ENCODE results near the gene ZNF253.
"Not testable (repeated sequence)": the region's sequence is repeated elsewhere in the genome, so short reads cannot be mapped to it uniquely, and the experiment has no call there.

The ZNF253 gene

GRCh38 chr19:19865750-19866610 lies at the start of gene ZNF253:
TSS of gene ZNF253 (plus strand) at chr19:19865882. CDS start at chr19:19865997, 115 bp downstream.
- Histone ChIP-seq H3K4me3 (ENCODE audit: low read depth, low read length) (peak within 1 kb of the TSS; percentile 84; the same call in 1 of the 2 replicates), H3K4me1 (ENCODE audit: control insufficient read depth, insufficient read depth, low read length) (no peaks in the 10 kb centered on the region), H3K36me3 (ENCODE audit: control insufficient read depth, insufficient read depth, low read length) (no peaks in the 10 kb centered on the region; the same call in 1 of the 2 replicates), H3K9me3 (ENCODE audit: control insufficient read depth, insufficient read depth, low read depth, low read length) (peaks cover 6% of the 10 kb centered on the region; the same call in 1 of the 2 replicates), H3K27me3 (ENCODE audit: control insufficient read depth, insufficient read depth, low read length) (no peaks in the 10 kb centered on the region), H3K27ac (ENCODE audit: low read depth, low read length) (peak within 1 kb of the TSS; percentile 92; the same call in 1 of the 2 replicates), H3K9ac (ENCODE audit: low read length) (peak within 1 kb of the TSS; percentile 37)

GRCh38 chr19:19816679-19817078 lies 49.0 kb upstream of the ZNF253 start:
- no peaks in the 10 kb centered on the region for H3K27me3 ChIP-seq (ENCODE audit: control insufficient read depth, insufficient read depth, low read length)
- H3K4me3 ChIP-seq (ENCODE audit: low read depth, low read length): no peak overlapping the region
- no peaks in the 10 kb centered on the region for H3K4me1 ChIP-seq (ENCODE audit: control insufficient read depth, insufficient read depth, low read length)
- 0 out of 2 replicates have a peak, but pooled peaks cover 3% of the 10 kb centered on the region for H3K9me3 ChIP-seq (ENCODE audit: control insufficient read depth, insufficient read depth, low read depth, low read length)
- H3K9ac ChIP-seq (ENCODE audit: low read length): no peak overlapping the region
- no peak overlapping the region for H3K27ac ChIP-seq (ENCODE audit: low read depth, low read length)
- no peaks in the 10 kb centered on the region for H3K36me3 ChIP-seq (ENCODE audit: control insufficient read depth, insufficient read depth, low read length)

GRCh38 chr19:19817357-19817756 lies 48.3 kb upstream of the ZNF253 start:
- Histone ChIP-seq H3K27ac (ENCODE audit: low read depth, low read length) (no peak overlapping the region), H3K4me3 (ENCODE audit: low read depth, low read length) (no peak overlapping the region), H3K9ac (ENCODE audit: low read length) (no peak overlapping the region), H3K36me3 (ENCODE audit: control insufficient read depth, insufficient read depth, low read length) (no peaks in the 10 kb centered on the region), H3K9me3 (ENCODE audit: control insufficient read depth, insufficient read depth, low read depth, low read length) (0 out of 2 replicates have a peak, but pooled peaks cover 3% of the 10 kb centered on the region), H3K27me3 (ENCODE audit: control insufficient read depth, insufficient read depth, low read length) (no peaks in the 10 kb centered on the region), H3K4me1 (ENCODE audit: control insufficient read depth, insufficient read depth, low read length) (no peaks in the 10 kb centered on the region)

GRCh38 chr19:19820774-19821320 lies 44.8 kb upstream of the ZNF253 start:
- Histone ChIP-seq H3K9me3 (ENCODE audit: control insufficient read depth, insufficient read depth, low read depth, low read length) (peaks cover 21% of the 10 kb centered on the region), H3K4me3 (ENCODE audit: low read depth, low read length) (peak overlapping the region; percentile 84; the same call in 1 of the 2 replicates), H3K27ac (ENCODE audit: low read depth, low read length) (no peak overlapping the region), H3K9ac (ENCODE audit: low read length) (no peak overlapping the region), H3K36me3 (ENCODE audit: control insufficient read depth, insufficient read depth, low read length) (no peaks in the 10 kb centered on the region), H3K4me1 (ENCODE audit: control insufficient read depth, insufficient read depth, low read length) (no peaks in the 10 kb centered on the region), H3K27me3 (ENCODE audit: control insufficient read depth, insufficient read depth, low read length) (no peaks in the 10 kb centered on the region)

GRCh38 chr19:19821366-19821951 lies 44.2 kb upstream of the ZNF253 start, which contains the start of gene ZNF506:
TSS of gene ZNF506 (minus strand) at chr19:19821750. CDS start at chr19:19821603, 147 bp downstream.
- Histone ChIP-seq H3K27me3 (ENCODE audit: control insufficient read depth, insufficient read depth, low read length) (no peaks in the 10 kb centered on the region), H3K4me3 (ENCODE audit: low read depth, low read length) (peak within 1 kb of the TSS; percentile 84; the same call in 1 of the 2 replicates), H3K27ac (ENCODE audit: low read depth, low read length) (no peak within 1 kb of the TSS; the same call in 1 of the 2 replicates), H3K9ac (ENCODE audit: low read length) (no peak within 1 kb of the TSS), H3K36me3 (ENCODE audit: control insufficient read depth, insufficient read depth, low read length) (no peaks in the 10 kb centered on the region), H3K9me3 (ENCODE audit: control insufficient read depth, insufficient read depth, low read depth, low read length) (peaks cover 21% of the 10 kb centered on the region), H3K4me1 (ENCODE audit: control insufficient read depth, insufficient read depth, low read length) (no peaks in the 10 kb centered on the region)

- H3K36me3 ChIP-seq (ENCODE audit: control insufficient read depth, insufficient read depth, low read length); H3K27me3 ChIP-seq (ENCODE audit: control insufficient read depth, insufficient read depth, low read length); H3K27ac ChIP-seq (ENCODE audit: low read depth, low read length); H3K4me1 ChIP-seq (ENCODE audit: control insufficient read depth, insufficient read depth, low read length); H3K9ac ChIP-seq (ENCODE audit: low read length): not testable (repeated sequence)
- peaks cover 21% of the 10 kb centered on the region for H3K9me3 ChIP-seq (ENCODE audit: control insufficient read depth, insufficient read depth, low read depth, low read length)
- H3K4me3 ChIP-seq (ENCODE audit: low read depth, low read length): peak overlapping the region; percentile 84; the same call in 1 of the 2 replicates
Observed at GRCh38 chr19:19821976-19822375, 43.7 kb upstream of the ZNF253 start.

GRCh38 chr19:19823916-19824315 lies 41.8 kb upstream of the ZNF253 start:
- Histone ChIP-seq H3K27me3 (ENCODE audit: control insufficient read depth, insufficient read depth, low read length) (no peaks in the 10 kb centered on the region), H3K4me3 (ENCODE audit: low read depth, low read length) (no peak overlapping the region), H3K4me1 (ENCODE audit: control insufficient read depth, insufficient read depth, low read length) (no peaks in the 10 kb centered on the region), H3K9me3 (ENCODE audit: control insufficient read depth, insufficient read depth, low read depth, low read length) (peaks cover 29% of the 10 kb centered on the region), H3K9ac (ENCODE audit: low read length) (no peak overlapping the region), H3K36me3 (ENCODE audit: control insufficient read depth, insufficient read depth, low read length) (no peaks in the 10 kb centered on the region), H3K27ac (ENCODE audit: low read depth, low read length) (no peak overlapping the region)

GRCh38 chr19:19826875-19827274 lies 38.8 kb upstream of the ZNF253 start:
- Histone ChIP-seq H3K4me3 (ENCODE audit: low read depth, low read length) (no peak overlapping the region), H3K9me3 (ENCODE audit: control insufficient read depth, insufficient read depth, low read depth, low read length) (peaks cover 56% of the 10 kb centered on the region), H3K36me3 (ENCODE audit: control insufficient read depth, insufficient read depth, low read length) (no peaks in the 10 kb centered on the region), H3K27ac (ENCODE audit: low read depth, low read length) (no peak overlapping the region), H3K4me1 (ENCODE audit: control insufficient read depth, insufficient read depth, low read length) (no peaks in the 10 kb centered on the region), H3K27me3 (ENCODE audit: control insufficient read depth, insufficient read depth, low read length) (no peaks in the 10 kb centered on the region), H3K9ac (ENCODE audit: low read length) (no peak overlapping the region)

- Histone ChIP-seq H3K4me1 (ENCODE audit: control insufficient read depth, insufficient read depth, low read length) (no peaks in the 10 kb centered on the region), H3K9ac (ENCODE audit: low read length) (no peak overlapping the region), H3K27ac (ENCODE audit: low read depth, low read length) (no peak overlapping the region), H3K9me3 (ENCODE audit: control insufficient read depth, insufficient read depth, low read depth, low read length) (peaks cover 66% of the 10 kb centered on the region), H3K36me3 (ENCODE audit: control insufficient read depth, insufficient read depth, low read length) (no peaks in the 10 kb centered on the region), H3K27me3 (ENCODE audit: control insufficient read depth, insufficient read depth, low read length) (no peaks in the 10 kb centered on the region), H3K4me3 (ENCODE audit: low read depth, low read length) (no peak overlapping the region)
Observed at GRCh38 chr19:19835560-19836038, 30.1 kb upstream of the ZNF253 start.

- H3K9me3 ChIP-seq (ENCODE audit: control insufficient read depth, insufficient read depth, low read depth, low read length): peaks cover 27% of the 10 kb centered on the region; the same call in 1 of the 2 replicates
- no peak overlapping the region for H3K9ac ChIP-seq (ENCODE audit: low read length)
- no peak overlapping the region for H3K27ac ChIP-seq (ENCODE audit: low read depth, low read length)
- H3K4me1 ChIP-seq (ENCODE audit: control insufficient read depth, insufficient read depth, low read length): no peaks in the 10 kb centered on the region
- no peaks in the 10 kb centered on the region for H3K36me3 ChIP-seq (ENCODE audit: control insufficient read depth, insufficient read depth, low read length)
- no peaks in the 10 kb centered on the region for H3K27me3 ChIP-seq (ENCODE audit: control insufficient read depth, insufficient read depth, low read length)
- H3K4me3 ChIP-seq (ENCODE audit: low read depth, low read length): no peak overlapping the region
Observed at GRCh38 chr19:19847781-19848180, 17.9 kb upstream of the ZNF253 start.

Data from HUES6 (cell line).